ENCODE measurements around the gene CRYGD. TPM values are rescaled to one million over a fixed set of nuclear protein-coding genes. Genes with fewer than 3 reads are reported as not detected.

CRYGD gene
- polyA plus RNA-seq, 1 experiment: not detected

- no peak overlapping the region for H3K4me3 ChIP-seq (ENCODE audit: low read depth, low read length)
- no peaks in the 10 kb centered on the region for H3K9me3 ChIP-seq (ENCODE audit: control insufficient read depth, insufficient read depth, low read length)
- no peak for DNase-seq (ENCODE audit: low read depth, low spot score)
- POLR2A ChIA-PET: no interaction called here
- no peak overlapping the region for H3K27ac ChIP-seq (ENCODE audit: low read depth, low read length)
- peaks cover 5% of the 10 kb centered on the region for H3K27me3 ChIP-seq (ENCODE audit: control insufficient read depth, insufficient read depth, low read length)
- TF ChIP-seq, protein P1, sequence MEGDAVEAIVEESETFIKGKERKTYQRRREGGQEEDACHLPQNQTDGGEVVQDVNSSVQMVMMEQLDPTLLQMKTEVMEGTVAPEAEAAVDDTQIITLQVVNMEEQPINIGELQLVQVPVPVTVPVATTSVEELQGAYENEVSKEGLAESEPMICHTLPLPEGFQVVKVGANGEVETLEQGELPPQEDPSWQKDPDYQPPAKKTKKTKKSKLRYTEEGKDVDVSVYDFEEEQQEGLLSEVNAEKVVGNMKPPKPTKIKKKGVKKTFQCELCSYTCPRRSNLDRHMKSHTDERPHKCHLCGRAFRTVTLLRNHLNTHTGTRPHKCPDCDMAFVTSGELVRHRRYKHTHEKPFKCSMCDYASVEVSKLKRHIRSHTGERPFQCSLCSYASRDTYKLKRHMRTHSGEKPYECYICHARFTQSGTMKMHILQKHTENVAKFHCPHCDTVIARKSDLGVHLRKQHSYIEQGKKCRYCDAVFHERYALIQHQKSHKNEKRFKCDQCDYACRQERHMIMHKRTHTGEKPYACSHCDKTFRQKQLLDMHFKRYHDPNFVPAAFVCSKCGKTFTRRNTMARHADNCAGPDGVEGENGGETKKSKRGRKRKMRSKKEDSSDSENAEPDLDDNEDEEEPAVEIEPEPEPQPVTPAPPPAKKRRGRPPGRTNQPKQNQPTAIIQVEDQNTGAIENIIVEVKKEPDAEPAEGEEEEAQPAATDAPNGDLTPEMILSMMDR (IDR thresholded peaks at IDR 0.05; ENCODE audit: low read depth, low read length): no peak
- CTCF ChIA-PET: interaction anchor here (1.5 kb wide), 1 partner anchor 39 kb away, joined by 6 read pairs; no protein-coding TSS in a partner anchor
Measured at GRCh38 chr2:208136716-208137094, 12.4 kb upstream of the CRYGD start.

- no peak for DNase-seq (ENCODE audit: low read depth, low spot score)
- H3K27ac ChIP-seq (ENCODE audit: low read depth, low read length): no peak overlapping the region
- ChIA-PET CTCF (interaction anchor here (1.5 kb wide), 1 partner anchor 39 kb away, joined by 6 read pairs; no protein-coding TSS in a partner anchor), POLR2A (no interaction called here)
- TF ChIP-seq, protein P1 (IDR thresholded peaks at IDR 0.05; ENCODE audit: low read depth, low read length): no peak
- no peak overlapping the region for H3K4me3 ChIP-seq (ENCODE audit: low read depth, low read length)
- H3K9me3 ChIP-seq (ENCODE audit: control insufficient read depth, insufficient read depth, low read length): no peaks in the 10 kb centered on the region
- peaks cover 5% of the 10 kb centered on the region for H3K27me3 ChIP-seq (ENCODE audit: control insufficient read depth, insufficient read depth, low read length)
Measured at GRCh38 chr2:208135794-208136715, 11.7 kb upstream of the CRYGD start.

DNA sequence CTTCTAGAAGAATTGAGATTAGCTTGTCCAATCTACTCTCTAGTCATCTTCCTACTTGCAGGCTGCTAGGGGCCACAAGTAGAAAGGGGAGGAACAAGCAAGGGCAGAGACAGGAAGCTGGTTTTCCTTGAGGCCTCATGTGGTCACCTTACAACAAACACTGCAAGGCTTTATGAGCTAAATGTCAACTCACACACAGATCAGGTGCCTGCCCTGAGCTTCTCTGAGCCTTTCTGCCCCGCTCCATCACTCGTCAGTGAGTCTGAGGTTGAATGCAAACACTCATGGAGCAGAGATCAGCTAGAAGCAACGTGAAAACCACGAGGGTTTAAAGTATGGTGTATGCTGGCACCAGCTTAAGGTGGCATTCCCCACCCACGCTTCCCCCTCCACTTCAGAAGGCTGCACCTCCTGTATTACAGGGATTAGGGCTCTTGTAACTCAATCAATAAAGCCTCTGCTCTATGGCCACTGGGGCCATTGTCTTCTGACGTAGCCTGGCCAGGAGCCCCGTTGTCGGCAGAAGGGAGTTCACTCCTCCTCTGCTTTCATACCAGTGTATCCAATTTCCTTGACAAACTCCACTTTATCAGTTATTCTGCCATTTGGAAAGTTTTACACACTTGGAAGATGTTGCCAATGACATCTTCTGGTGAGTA, 10.7 kb upstream of the CRYGD start:
- no peaks in the 10 kb centered on the region for H3K9me3 ChIP-seq (ENCODE audit: control insufficient read depth, insufficient read depth, low read length)
- H3K4me3 ChIP-seq (ENCODE audit: low read depth, low read length): no peak overlapping the region
- H3K27me3 ChIP-seq (ENCODE audit: control insufficient read depth, insufficient read depth, low read length): peaks cover 5% of the 10 kb centered on the region
- TF ChIP-seq, protein P1 (IDR thresholded peaks at IDR 0.05; ENCODE audit: low read depth, low read length): no peak
- POLR2A ChIA-PET: no interaction called here
- no peak overlapping the region for H3K27ac ChIP-seq (ENCODE audit: low read depth, low read length)
- DNase-seq (ENCODE audit: low read depth, low spot score): no peak
- CTCF ChIA-PET: no interaction called here

GRCh38 chr2:208130712-208131110, 6.4 kb upstream of the CRYGD start:
- Histone ChIP-seq H3K27ac (ENCODE audit: low read depth, low read length) (no peak overlapping the region), H3K4me3 (ENCODE audit: low read depth, low read length) (no peak overlapping the region), H3K9me3 (ENCODE audit: control insufficient read depth, insufficient read depth, low read length) (no peaks in the 10 kb centered on the region; the same call in 1 of the 2 replicates), H3K27me3 (ENCODE audit: control insufficient read depth, insufficient read depth, low read length) (peaks cover 5% of the 10 kb centered on the region)
- TF ChIP-seq, protein P1 (IDR thresholded peaks at IDR 0.05; ENCODE audit: low read depth, low read length): no peak
- ChIA-PET POLR2A (no interaction called here), CTCF (interaction anchor here (0.5 kb wide), 1 partner anchor 439 kb away, joined by 3 read pairs; no protein-coding TSS in a partner anchor)
- no peak for DNase-seq (ENCODE audit: low read depth, low spot score)

All from AG04450 (cell line).